Nasal cavity respiratory epithelium epithelial cell of viscerocranial mucosa (primary cell): Measurements from ENCODE around the gene CFAP20DC. TPM values are rescaled to one million over a fixed set of nuclear protein-coding genes. Genes with fewer than 3 reads are reported as not detected.

Experiments used
- total RNA-seq: library from RNA; depleted of rRNA; stranded (reverse); fragments of >200 nt; gene quantifications from 2 replicates; pipeline ENCODE4 v1.2.3, GENCODE V29; 2014

Gene CFAP20DC
- 9.4 and 10.9 TPM in 2 replicates for total RNA-seq

DNA sequence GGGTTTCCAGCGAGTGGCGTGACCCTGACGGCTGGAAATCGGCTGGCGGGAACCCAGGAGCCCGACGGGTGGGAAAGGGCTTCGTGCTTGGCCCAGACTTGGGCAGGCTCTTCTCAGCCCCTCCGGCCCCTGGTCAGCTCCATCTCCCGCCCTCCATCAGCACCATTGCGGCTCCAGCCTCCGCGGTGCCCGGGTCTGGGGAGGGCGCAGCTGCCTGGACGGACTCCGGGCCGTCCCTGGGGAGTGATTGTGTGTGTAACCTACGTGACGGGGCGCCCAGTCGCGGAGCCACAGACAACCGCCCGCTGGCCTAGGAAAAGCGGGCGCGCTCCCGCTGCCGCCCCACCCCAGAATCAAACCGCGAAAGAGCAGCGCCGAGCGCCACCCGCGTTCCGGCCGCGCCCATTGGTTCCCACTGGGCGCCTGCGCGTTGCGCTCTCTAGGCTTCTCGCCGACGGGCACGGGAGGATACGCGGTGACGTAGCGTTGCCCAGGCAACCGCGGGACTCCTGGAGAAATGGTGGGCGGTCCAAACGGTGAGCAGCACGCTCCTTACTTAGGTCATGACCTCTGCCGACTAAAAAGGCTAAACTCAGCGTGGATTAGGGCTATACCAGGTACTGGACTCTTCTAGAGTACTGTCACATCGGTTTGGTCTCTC lies at the start of gene CFAP20DC:
CFAP20DC (minus strand) TSS at position 355 of the 661 bp plus-strand sequence. CDS start 394 bp downstream, outside the sequence.

